ENCODE measurements around the gene TXNL1.
"Not testable (repeated sequence)": the region's sequence is repeated elsewhere in the genome, so short reads cannot be mapped to it uniquely, and the experiment has no call there.

The TXNL1 gene

GRCh38 chr18:56638232-56639103 lies at the start of gene TXNL1:
Gene TXNL1 (minus strand): TSS chr18:56638592. CDS start chr18:56638440, 152 bp downstream.
- DNase-seq (ENCODE audit: low spot score): peak; percentile 98

GRCh38 chr18:56684277-56684676 lies 45.9 kb upstream of the TXNL1 start:
- no peak for DNase-seq (ENCODE audit: low spot score)

DNA sequence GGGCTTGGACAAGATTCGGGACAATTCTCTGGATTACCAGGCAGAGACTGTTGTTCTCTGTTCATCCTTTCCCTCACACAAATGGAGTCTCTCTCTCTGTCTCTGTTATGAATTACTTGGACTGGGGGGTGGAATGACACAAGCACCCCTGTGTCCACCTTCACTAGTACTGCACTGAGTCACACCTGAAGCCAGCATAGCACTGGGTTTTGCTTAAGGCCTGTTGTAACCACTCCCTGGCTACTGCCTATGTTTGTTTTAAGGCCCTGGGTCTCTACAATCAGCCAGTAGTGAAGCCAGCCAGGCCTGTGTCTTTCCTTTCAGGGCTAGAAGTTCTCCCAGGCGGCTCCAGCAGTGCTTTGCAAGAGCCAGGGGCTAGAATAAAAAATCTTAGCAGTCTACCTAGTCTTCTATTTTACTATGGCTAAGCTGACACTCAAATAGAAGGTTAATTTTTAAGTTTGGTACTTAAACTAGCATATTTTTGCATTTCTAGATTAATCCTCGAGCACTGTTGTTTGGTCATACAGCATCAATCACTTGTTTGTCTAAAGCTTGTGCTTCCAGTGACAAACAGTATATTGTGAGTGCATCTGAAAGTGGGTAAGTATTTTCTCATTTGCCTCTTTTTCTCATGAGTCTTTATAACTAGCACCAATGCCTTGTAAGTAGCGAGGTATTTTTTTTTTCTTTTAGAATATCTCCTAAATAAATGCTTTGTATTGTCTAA lies 40.6 kb upstream of the TXNL1 start:
- DNase-seq (ENCODE audit: low spot score): no peak

DNA sequence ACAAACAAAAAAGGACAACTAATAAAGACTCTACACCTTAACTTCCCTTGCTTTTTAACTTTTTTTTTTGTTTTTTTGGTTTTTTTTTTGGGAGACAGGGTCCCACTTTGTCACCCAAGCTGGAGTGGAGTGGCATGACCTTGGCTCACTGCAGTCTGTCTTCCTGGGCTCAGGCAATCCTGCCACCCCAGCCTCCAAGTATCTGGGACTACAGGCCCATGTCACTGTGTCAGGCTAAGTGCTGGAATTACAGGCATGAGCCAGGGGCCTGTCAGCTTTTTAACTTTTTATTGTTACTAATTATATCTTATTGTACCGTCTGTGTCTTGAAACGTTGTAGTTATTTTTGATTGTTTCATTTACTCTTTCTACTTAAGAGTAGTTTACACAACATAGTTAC lies 38.2 kb upstream of the TXNL1 start:
- DNase-seq (ENCODE audit: low spot score): no peak

- DNase-seq (ENCODE audit: low spot score): no peak
Observed at GRCh38 chr18:56672981-56673380, 34.6 kb upstream of the TXNL1 start.

GRCh38 chr18:56672391-56672790 lies 34.0 kb upstream of the TXNL1 start:
- DNase-seq (ENCODE audit: low spot score): no peak

- DNase-seq (ENCODE audit: low spot score): no peak
Observed at GRCh38 chr18:56662902-56663301, 24.5 kb upstream of the TXNL1 start.

- no peak for DNase-seq (ENCODE audit: low spot score)
Observed at GRCh38 chr18:56662502-56662901, 24.1 kb upstream of the TXNL1 start.

DNA sequence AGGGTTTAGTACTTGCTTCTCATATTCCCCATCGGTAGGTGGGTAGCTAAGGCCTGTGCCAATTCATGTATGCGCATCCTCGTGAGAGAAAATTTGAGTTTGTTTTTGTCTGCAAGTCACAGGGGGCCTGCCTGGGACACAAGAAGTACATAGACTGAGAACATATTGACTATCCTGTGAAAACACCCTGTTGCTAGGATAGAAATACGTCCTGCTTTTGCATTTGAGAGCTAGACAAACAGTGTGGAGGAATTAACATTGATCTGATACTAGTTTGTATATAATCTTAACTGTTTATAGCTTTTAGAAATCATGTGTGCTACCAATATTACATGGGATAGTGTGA lies 23.6 kb upstream of the TXNL1 start:
- DNase-seq (ENCODE audit: low spot score): no peak

DNA sequence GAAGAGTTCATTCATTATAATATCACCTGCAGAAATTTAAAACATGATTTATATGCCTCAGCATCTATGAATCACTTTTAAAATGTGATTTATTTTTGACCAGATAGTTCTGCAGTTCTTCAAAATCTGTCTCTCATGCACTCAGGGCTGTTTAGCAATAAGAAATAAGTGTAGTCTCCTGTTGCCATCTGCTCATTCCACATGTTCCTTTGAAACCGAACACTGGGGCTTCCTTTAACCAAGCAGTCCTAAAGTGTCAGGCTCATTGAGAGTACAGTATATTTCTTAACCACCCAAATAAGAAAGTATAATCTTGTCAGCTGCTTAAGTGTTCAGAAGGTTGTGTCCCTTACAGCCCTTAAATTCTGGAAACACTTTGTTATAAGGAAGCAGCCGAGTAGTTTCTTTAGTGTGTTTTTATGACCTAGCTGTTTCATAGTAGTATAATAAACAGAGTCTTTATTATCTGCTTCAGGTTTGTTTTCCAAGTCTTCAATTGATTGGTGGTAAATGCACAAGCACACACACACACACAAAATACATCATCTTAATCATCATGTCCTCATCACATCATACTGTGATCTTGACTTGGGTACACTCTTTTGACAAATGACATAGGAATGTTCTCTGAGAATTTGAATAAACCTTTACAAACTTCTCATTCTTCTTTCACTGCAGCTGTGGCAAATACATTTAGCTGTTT lies 23.1 kb upstream of the TXNL1 start:
- no peak for DNase-seq (ENCODE audit: low spot score)

- DNase-seq (ENCODE audit: low spot score): no peak
Observed at GRCh38 chr18:56660655-56661054, 22.3 kb upstream of the TXNL1 start.

DNA sequence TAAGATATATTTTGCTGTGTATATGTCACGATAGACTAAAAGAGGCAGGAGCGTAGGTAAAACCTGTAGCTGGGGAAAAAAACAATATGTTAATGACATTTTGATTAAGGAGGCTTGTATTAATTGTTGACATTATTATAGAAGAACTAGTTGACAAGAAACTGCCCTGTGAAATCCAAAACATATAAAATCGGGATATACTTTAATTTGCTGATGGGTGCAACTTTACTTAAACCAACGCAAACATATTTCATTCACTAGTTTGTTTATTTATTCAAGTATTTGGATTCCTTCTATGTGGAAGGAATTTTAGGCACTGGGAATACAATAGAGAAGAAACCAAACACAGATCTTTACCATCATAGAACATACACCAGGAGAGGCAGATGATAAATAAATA lies 20.7 kb upstream of the TXNL1 start:
- DNase-seq (ENCODE audit: low spot score): no peak

- no peak for DNase-seq (ENCODE audit: low spot score)
Observed at GRCh38 chr18:56658261-56658660, 19.9 kb upstream of the TXNL1 start.

DNA sequence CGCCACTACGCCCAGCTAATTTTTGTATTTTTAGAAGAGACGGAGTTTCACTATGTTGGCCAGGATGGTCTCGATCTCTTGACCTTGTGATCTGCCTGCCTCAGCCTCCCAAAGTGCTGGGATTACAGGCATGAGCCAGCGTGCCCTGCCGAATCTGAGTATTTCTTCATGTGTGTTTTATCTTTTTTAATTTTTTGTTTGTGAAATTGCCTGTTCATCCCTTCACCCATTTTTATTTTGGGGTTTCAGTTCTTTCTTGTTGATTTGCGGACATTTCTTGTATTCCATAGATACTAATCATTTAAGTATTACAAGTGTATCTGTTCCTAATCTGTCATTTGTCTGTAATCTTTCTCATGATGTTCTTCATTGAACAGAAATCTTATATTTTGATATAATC lies 15.9 kb upstream of the TXNL1 start:
- DNase-seq (ENCODE audit: low spot score): not testable (repeated sequence)

DNA sequence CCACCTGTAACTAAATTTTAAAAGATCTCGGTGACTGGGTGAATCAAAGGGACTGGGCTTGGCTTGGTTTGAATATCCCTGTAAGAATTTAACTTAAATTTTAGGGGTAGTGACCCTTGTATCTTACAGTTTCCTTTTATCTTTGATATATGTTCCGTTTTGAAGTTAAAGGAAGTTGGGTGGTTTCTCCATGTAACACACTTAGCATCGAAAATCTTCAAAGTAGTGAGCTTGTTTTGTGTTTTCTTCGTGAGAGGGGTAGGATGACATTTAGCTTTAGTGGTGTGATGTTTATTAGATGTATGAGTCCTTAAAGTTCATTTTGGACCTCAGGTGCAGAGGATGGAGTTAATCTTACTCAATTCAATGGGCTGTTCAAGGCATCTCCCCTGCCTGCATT lies 14.4 kb upstream of the TXNL1 start:
- DNase-seq (ENCODE audit: low spot score): no peak

DNA sequence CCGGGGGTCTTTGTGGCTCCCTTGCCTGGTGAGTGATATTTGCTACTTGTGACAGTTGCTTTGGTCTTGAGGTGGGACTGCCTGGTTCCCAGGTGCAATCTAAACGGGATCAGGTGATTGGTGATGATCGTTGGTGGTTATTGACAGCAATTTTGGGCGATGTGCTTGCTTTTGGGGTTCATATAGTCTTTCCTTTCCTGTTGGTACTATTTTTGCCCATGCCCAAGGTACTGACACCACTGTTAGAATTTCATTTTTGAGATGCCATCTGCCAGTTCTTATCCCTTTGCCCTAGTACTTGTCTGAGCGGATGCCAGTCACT lies 13.3 kb upstream of the TXNL1 start:
- DNase-seq (ENCODE audit: low spot score): no peak

DNA sequence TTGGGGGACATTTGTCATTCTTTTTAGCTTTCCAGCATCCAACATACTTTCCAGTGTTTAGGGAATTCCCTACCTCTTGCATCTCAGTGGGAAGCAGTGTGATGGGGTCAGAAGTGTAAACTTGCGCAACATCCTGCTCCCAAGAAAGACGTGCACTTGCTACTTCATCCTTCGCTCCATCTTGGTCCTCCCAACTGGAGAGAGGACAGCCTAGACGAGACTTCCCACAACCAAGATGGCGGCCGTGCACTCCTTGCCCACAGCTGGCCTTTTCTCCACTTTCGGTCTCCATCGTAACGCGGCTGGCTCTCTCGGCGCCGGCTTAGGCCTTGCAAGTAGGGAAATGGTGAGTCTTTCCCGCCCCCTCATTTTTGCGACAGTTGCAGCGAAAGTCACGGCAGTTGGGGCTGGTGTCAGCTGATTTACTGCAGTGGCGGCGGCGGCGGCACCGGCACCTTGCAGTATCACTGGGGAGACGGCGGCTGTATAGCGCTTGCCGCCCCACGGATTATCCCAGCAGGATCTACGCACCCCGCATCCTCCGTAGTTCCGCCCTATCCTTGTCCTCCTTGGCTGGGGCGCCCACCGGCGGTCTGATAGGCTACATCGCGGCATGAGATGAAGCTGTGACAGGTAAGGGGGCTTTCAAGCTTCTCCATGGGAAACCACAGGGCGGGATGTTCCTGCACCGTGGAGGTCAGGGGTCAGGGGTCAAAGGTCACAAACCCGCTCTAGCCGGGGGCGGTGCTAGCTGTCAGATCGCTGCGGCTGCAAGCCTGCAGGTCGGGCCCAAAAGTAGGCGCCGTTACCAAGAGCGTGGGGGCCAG lies 12.8 kb upstream of the TXNL1 start, which contains the start of gene WDR7:
WDR7 (plus strand) TSS at position 416 of the 827 bp plus-strand sequence. CDS start 21,157 bp downstream, outside the sequence.
- peak; percentile 97 for DNase-seq (ENCODE audit: low spot score)

- no peak for DNase-seq (ENCODE audit: low spot score)
Observed at GRCh38 chr18:56649996-56650395, 11.6 kb upstream of the TXNL1 start.

GRCh38 chr18:56647951-56648893 lies 9.8 kb upstream of the TXNL1 start:
- no peak for DNase-seq (ENCODE audit: low spot score)

- no peak for DNase-seq (ENCODE audit: low spot score)
Observed at GRCh38 chr18:56647071-56647470, 8.7 kb upstream of the TXNL1 start.
